GM21360 (cell line): ENCODE data around the gene LPIN2.

Source experiments
- ATAC-seq: cut with Tn5 transposase; IDR thresholded peaks from one replicate; pipeline ENCODE4 v1.9.1; 2021; ENCODE audit warnings: mild to moderate bottlenecking, moderate library complexity; ENCODE audit not compliant: unreplicated experiment

LPIN2 gene

DNA sequence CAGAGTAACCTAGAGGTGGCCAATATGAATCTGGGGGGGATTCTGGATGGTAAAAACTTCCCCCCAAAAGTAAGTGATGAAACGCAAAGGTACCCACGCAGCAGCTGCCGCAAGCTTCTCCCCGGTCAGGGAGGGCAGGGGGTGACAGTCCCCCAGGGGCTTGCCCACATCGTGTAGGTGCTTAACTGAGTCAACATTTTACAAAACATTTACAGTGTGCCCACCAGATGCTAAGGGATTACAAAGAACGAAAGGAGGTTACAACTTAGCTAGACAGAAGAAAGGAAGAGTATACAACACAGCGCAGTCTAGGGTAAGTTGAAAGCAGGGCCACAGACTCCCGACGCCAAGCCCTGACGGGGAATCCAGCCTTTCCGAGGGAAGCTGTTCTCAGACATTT is 45.6 kb downstream of the LPIN2 start:
- ATAC-seq, result no peak

DNA sequence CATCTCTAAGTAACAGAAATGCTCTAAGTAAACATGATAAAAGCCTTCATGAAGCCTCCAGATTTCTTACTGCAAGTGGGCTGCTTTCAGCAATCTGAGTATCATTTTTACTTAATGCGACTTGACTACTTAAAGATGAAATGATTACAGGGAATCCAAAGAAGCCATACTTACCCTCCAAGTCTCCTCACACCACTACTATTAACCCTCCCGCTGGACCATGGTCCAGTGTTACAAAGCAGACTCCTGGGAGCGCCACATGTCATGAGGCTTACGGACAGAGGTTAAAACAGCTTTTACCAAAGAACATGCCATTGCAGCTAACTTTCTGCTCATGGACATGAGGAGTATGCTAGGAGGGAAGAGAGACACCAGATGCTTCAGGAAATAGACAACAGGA is 46.4 kb downstream of the LPIN2 start:
- ATAC-seq, result no peak

- no peak for ATAC-seq
These were observed 47.1 kb downstream of the LPIN2 start for GRCh38 chr18:2965797-2966196.

GRCh38 chr18:2964361-2965010 is 48.5 kb downstream of the LPIN2 start:
- ATAC-seq, result no peak
